GM19025 (cell line): ENCODE results near the gene SLC12A1.

Experiments
- ATAC-seq: cut with Tn5 transposase; IDR thresholded peaks from one replicate; pipeline ENCODE4 v1.9.1; 2021; ENCODE audit warnings: mild to moderate bottlenecking, low read depth, moderate library complexity; ENCODE audit not compliant: unreplicated experiment

Gene SLC12A1

DNA sequence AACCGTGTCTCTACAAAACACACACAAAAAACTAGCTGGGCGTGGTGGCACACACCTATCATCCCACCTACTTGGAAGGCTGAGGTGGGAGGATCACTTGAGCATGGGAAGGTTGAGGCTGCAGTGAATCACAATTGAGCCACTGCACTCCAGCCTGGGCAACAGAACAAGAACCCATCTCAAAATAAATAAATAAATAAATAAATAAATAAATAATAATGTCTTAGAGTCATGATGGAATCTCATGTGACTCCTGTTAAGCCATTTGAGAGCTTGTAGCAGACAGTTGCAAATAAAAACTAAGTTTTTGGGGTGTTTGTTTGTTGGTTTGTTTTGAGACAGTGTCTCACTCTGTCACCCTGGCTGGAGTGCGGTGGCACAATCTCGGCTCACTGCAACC is 33.2 kb downstream of the SLC12A1 start:
- ATAC-seq: no peak

GRCh38 chr15:48242015-48242414 is 35.9 kb downstream of the SLC12A1 start:
- no peak for ATAC-seq

GRCh38 chr15:48242535-48242934 is 36.4 kb downstream of the SLC12A1 start:
- ATAC-seq: no peak

- ATAC-seq: no peak
Observed at GRCh38 chr15:48244921-48245320, 38.8 kb downstream of the SLC12A1 start.

- no peak for ATAC-seq
Observed at GRCh38 chr15:48248414-48248813, 42.3 kb downstream of the SLC12A1 start.

DNA sequence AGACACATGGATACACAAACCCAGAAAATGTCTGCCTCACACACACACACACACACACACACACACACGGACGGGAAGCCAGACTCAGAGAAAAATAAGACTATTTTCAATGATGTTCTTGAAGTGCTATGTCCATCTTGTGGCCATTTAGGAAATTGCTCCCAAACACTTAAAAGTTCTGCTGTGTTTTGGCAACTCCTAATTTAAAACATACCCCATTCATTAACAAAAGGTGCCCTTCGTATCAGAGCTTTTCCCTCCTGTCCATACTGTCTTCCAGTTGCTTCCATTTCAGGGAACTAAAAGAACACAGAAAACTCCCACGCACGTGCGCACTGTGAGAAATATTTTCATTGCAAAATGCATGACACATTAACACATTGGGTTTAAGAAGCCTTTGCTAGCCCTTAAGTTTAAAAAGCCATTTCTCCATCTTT is 44.6 kb downstream of the SLC12A1 start:
- no peak for ATAC-seq

- ATAC-seq: no peak
Observed at GRCh38 chr15:48253172-48253571, 47.1 kb downstream of the SLC12A1 start.

DNA sequence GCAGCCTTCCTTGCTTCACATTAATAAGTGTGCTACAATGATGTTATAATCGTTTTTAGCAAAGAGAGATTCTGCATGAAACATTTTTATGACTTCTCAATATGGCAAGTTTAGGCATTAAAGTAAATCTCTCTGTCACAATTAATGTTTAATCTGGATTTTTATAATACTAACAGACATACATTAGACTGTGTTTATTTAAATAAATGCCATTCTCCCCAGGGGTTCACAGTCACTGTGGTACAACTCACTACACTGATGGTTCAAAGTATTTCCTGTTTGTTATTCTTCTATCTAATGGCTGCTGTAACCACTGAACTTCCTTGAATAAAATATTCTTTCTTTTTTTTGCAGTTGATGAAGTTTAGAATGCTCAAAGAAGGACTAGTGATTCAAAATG is 59.0 kb downstream of the SLC12A1 start:
- ATAC-seq: no peak

DNA sequence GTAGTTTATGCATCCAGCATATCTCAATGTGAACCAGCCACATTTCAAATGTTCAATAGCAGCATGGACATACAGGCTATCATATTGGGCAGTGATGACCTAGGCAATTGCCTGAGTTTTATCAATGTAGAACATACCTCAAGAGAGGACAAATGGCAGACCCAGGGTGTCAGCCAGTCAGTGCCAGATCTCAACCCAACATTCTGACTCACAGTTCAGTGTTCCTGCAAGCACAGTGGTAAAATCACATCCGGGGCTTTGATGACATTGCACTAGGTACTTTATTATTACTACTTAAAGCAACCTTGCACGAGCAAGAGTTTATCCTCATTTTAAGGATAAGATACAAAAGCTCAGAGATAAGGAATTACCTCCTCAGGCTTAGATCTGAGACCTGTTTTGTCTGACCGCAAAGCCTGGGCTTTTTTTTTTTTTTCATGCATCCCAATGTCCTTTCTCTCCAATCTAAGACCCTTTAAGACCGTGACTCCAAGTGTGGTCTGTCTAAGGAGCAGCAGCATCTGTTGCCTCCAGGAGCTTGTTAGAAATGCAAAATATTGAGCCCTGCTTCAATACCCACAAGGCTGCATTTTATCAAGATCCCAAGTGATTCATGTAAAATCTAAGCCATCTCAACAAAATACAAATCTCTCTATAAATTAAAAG is 60.1 kb downstream of the SLC12A1 start:
- ATAC-seq: no peak

DNA sequence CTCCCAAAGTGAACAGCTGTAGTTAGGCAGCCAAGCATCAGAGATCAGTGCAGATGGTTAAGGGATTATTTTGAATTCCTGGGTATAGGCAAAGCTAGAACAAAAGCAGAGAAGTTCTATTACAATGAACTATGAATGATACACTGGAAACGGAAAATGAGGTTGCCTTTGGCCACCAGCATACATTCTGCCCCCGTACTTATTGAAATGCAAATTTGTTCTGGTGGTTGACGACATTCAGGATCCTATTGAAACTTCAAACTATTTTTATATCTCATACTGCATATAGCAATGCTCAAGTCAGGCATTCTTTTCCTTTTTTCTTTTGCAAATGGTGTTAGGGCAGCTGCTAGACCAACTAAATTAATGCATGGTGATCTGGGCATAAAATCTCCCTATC is 61.7 kb downstream of the SLC12A1 start:
- no peak for ATAC-seq

GRCh38 chr15:48273049-48273448 is 66.9 kb downstream of the SLC12A1 start:
- ATAC-seq: no peak

DNA sequence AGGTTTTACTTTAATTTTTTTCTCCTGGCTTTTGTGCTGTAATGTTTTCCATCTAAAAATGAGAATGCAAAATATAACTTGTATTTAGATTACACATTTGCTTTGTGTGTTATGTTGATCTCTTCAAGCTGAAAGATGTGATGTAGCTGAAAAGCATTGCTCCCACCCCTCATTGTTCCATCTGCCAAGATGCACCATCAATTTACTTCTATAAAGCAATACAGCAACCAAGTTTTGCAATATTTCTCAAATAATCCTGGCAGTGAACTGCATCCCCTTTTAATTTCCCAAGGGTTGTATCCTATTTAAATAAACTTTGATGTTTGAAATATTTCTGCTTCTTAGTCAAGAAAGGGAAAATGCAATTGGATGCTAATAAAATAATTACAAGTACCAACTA is 72.6 kb downstream of the SLC12A1 start:
- no peak for ATAC-seq

DNA sequence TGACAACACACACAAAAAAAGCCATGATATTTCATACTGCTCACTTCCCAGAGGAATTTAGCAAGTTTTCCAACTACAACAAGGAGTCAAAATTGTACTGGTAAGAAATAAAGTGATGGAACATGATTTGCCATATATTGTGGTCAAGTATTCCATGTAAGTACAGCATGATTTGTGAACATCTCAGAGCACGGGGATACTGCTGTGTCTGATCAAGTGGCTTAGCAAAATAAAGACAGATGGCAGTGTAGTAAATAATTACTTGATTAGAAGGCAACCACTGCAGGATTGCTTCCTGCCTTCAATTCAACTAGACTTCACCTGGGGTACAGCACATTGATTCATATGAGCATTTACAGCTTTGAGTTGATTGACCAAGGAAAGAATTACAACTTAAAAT is 73.5 kb downstream of the SLC12A1 start:
- ATAC-seq: no peak

- ATAC-seq: no peak
Observed at GRCh38 chr15:48281674-48282073, 75.6 kb downstream of the SLC12A1 start.

- no peak for ATAC-seq
Observed at GRCh38 chr15:48282216-48282615, 76.1 kb downstream of the SLC12A1 start.

DNA sequence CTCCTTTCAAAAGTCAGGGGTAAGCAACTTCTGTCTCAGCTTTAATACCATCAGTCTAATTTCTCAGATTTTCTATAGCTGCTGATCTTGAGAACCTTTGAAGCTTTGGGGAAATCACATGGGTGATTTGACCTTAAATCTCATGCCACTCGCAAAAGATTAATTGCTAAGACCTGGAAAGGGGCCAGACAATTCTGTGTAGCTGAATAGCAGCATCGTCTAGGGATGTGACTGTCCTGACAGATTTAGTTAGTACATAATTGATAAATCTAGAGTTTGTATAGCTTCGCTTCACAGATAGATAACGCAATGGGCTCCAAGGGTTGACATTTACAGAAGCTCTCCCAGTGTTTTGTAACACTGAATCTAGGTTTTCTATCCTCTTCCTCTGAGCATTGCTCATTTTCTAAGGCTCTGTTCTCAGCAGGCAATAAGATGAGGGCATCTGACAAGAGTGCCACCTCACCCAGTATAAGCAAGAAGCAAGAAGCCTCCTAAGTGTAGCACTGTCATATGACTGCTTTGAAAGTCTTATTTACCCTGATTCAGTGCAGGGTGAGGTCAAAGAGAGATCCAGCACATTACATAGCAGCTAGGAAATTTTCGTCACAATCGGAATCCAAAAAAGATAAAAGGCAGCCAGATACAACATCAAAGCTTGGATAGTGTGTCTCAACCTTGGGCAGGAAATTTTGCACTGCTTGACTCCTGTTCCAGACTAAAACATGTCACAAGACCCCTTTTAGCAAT is 77.5 kb downstream of the SLC12A1 start:
- no peak for ATAC-seq

DNA sequence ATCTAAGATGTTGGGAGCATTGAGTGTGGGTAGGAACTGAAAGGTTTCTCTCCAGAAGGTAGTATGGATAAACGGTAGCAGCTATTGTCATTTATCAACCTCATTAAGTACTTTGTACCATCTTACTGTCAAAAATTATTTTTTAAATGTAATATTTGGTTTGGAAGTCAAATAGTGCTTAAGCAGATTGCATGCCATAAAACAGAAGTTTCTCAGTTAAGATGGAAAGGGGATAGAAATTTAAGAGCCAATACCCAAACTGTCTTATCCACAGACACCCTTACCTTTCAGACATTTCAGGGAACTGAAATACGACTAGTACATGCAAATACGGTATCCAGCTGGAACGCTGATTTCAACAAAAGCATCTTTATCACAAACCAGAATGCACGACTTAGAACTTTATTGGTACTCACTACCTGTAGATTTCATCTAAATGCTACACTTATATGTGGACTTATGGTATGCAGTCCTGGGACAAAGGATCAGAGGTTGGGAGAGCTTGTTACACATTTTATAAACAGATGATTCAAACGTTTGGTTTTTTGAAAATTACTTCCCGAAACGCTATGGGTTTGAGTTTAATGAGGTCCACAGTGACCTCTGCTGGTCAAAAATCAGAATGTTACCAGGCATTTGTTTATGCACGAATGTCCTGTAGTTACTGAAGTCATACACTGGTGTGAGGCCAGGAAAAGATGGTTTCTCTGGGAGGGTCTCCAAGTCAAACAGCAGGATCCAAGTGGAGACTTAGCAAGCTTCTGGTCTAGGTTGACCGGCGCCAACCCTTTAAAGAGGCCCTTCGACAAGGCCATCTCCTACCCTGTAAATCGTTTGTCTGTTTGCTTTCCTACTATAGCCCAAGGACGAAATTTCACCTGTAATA is 79.5 kb downstream of the SLC12A1 start:
- ATAC-seq: peak; percentile 57

DNA sequence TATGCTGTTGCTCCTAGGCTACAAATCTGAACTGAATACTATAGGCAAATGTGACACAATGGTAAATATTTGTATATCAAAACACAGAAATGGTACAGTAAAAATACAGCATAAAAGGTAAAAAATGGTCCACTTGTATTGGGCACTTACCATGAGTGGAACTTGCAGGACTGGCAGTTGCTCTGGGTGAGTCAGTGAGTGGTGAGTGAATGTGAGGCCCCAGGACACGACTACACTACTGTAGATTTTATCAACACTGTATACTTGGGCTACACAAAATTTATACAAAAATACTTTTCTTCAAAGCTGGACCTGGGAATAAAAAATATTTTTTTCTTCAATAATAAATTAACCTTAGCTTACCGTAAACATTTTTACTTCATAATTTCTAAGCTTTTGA is 83.5 kb downstream of the SLC12A1 start:
- no peak for ATAC-seq

DNA sequence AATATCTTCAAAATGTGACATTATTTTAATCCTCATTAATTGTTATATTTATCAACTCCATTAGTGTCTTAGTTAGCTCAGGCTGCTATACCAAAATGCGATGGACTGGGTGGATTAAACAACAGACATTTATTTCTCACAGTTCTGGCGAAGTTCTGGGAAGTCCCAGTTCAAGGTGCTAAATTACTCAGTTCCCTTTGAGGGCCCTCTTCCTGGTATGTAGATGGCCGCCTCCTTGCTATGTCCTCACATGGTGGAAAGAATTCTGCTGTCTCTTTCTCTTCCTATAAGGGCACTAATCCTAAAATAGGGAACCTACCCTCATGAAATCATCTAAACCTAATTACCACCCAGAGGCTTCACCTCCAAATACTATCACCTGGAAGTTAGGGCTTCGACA is 86.4 kb downstream of the SLC12A1 start:
- ATAC-seq: peak; percentile 53

DNA sequence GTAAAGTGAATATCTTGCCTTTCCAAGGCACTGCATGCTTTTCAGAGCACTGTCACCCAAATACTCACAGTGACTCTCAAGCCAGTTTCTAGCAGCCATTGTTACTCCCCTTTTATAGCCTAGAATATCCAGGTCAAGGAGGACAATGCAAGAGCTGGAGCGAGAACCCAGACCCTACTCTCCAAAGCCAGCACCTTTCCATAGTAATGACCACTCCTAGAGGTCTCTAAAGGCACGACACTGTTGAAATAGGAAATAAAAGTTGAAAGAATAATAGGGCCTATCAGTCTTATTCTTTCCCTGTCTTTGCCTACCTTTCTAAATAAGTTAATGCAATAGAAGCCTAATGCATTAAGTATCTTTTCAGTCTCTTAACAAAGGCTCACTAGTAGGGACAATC is 91.6 kb downstream of the SLC12A1 start:
- no peak for ATAC-seq

DNA sequence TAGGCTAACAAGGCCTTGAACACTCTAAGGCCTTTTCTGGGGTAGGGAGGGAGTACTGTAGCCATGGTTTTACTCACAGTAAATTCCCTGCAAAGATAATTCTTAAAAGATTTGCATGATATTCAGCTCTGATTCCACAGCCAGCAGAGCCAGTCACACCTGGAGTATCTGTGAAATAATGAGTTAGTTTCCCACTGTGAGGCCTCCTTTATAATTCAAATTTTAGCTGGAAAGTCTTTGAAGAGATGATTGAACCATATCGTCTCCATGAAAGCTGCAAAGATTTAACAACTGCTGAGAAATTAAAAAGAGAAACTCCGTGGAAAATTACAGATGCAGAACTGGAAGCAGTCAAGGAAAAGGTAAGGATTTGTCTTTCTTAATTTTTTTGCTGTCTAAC is 92.8 kb downstream of the SLC12A1 start:
- no peak for ATAC-seq
